Measurements from ENCODE around the gene RIPK4.

- TF ChIP-seq CTCF (IDR thresholded peaks at IDR 0.05), result no peak
- TF ChIP-seq ZFX (IDR thresholded peaks at IDR 0.05; ENCODE audit: borderline replicate concordance), result no peak
Measured at GRCh38 chr21:41740604-41741252, 26.1 kb downstream of the RIPK4 start.

Data from 22Rv1 (cell line).